ENCODE measurements around the gene RUNDC1.

DNA sequence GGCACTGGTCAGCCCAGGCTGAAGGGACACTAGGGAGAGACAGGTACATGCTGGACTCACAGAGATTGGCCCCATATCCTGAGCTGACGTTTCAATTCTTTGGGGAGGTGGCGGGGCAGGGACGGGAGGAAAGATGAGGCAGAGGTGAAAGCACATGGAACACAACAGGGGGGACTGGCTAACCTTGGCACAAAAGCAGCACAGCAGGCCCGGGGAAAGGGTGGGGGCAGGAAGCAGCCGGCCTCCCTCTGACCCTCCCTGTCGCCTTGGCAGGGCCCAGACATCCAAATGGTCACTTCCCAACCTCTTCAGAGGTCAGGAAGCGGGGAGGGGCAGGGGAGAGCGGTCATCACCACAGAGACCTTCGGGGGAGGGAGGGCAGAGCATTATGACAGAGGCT lies 35.2 kb downstream of the RUNDC1 start:
- TF ChIP-seq, protein P1, sequence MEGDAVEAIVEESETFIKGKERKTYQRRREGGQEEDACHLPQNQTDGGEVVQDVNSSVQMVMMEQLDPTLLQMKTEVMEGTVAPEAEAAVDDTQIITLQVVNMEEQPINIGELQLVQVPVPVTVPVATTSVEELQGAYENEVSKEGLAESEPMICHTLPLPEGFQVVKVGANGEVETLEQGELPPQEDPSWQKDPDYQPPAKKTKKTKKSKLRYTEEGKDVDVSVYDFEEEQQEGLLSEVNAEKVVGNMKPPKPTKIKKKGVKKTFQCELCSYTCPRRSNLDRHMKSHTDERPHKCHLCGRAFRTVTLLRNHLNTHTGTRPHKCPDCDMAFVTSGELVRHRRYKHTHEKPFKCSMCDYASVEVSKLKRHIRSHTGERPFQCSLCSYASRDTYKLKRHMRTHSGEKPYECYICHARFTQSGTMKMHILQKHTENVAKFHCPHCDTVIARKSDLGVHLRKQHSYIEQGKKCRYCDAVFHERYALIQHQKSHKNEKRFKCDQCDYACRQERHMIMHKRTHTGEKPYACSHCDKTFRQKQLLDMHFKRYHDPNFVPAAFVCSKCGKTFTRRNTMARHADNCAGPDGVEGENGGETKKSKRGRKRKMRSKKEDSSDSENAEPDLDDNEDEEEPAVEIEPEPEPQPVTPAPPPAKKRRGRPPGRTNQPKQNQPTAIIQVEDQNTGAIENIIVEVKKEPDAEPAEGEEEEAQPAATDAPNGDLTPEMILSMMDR (IDR thresholded peaks at IDR 0.05): no peak
- no peak for TF ChIP-seq POLR2A (IDR thresholded peaks at IDR 0.05)

All from right lobe of liver (tissue), 4 donors.